ENCODE data around the gene SCNN1A.

Gene SCNN1A

GRCh38 chr12:6334359-6334758 is 41.0 kb downstream of the SCNN1A start:
- DNase-seq (ENCODE audit: insufficient read length) = no peak
- no peak for FAIRE-seq
- no peak for TF ChIP-seq TAF1 (IDR thresholded peaks at IDR 0.05; ENCODE audit: borderline replicate concordance, low read depth, low read length)
- no peak for TF ChIP-seq POLR2AphosphoS5 (IDR thresholded peaks at IDR 0.05; ENCODE audit: low read depth, low read length)
- TF ChIP-seq POLR2A (IDR thresholded peaks at IDR 0.05; ENCODE audit: low read depth, low read length) = no peak

DNA sequence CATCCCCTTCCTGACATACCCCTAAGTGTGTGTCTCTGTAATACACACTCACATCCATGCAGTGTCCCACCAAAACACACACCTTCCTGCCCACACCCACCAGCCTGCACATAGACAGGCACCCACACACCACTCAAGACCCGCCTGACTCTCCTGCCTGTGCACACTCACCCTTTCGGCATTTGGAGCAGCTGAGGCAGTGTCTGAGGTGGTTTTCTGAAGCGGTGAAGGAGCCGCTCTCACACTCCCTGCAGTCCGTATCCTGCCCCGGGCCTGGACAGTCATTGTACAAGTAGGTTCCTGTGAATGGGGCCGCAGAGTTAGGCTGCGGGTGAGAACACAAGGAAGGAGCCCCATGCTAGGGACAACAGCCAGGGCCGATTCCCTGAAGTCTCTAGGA is 41.8 kb downstream of the SCNN1A start:
- TF ChIP-seq POLR2AphosphoS5 (IDR thresholded peaks at IDR 0.05; ENCODE audit: low read depth, low read length) (no peak), TAF1 (IDR thresholded peaks at IDR 0.05; ENCODE audit: borderline replicate concordance, low read depth, low read length) (no peak), POLR2A (IDR thresholded peaks at IDR 0.05; ENCODE audit: low read depth, low read length) (no peak)
- DNase-seq (ENCODE audit: insufficient read length) (no peak), FAIRE-seq (no peak)

GRCh38 chr12:6333029-6333428 is 42.3 kb downstream of the SCNN1A start:
- no peak for FAIRE-seq
- DNase-seq (ENCODE audit: insufficient read length) = no peak
- TF ChIP-seq POLR2A (IDR thresholded peaks at IDR 0.05; ENCODE audit: low read depth, low read length) (no peak), TAF1 (IDR thresholded peaks at IDR 0.05; ENCODE audit: borderline replicate concordance, low read depth, low read length) (no peak), POLR2AphosphoS5 (IDR thresholded peaks at IDR 0.05; ENCODE audit: low read depth, low read length) (no peak)

DNA sequence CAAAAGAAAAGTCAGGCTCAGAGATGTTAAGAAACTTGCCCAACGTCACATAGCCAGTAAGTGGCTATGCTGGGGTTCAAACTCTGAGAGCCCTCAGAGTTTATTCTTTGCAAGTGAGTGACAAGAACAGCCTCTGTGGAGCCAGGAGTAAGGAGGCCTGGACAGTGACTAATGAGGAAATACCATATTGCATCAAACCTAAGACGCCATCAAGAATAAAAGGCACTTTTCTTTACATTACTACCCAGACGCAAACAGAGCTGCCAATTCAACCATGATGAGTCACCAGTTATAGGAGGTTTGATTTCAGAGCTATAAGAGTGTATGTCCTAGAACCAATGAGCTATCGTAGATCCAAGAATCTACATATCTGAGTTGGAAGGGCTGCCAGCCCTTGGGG is 42.9 kb downstream of the SCNN1A start:
- no peak for TF ChIP-seq POLR2AphosphoS5 (IDR thresholded peaks at IDR 0.05; ENCODE audit: low read depth, low read length)
- TF ChIP-seq TAF1 (IDR thresholded peaks at IDR 0.05; ENCODE audit: borderline replicate concordance, low read depth, low read length) = no peak
- no peak for TF ChIP-seq POLR2A (IDR thresholded peaks at IDR 0.05; ENCODE audit: low read depth, low read length)
- no peak for FAIRE-seq
- no peak for DNase-seq (ENCODE audit: insufficient read length)

- FAIRE-seq = no peak
- TF ChIP-seq POLR2A (IDR thresholded peaks at IDR 0.05; ENCODE audit: low read depth, low read length) (no peak), TAF1 (IDR thresholded peaks at IDR 0.05; ENCODE audit: borderline replicate concordance, low read depth, low read length) (no peak), POLR2AphosphoS5 (IDR thresholded peaks at IDR 0.05; ENCODE audit: low read depth, low read length) (no peak)
These were observed 44.2 kb downstream of the SCNN1A start for GRCh38 chr12:6330999-6331714.

DNA sequence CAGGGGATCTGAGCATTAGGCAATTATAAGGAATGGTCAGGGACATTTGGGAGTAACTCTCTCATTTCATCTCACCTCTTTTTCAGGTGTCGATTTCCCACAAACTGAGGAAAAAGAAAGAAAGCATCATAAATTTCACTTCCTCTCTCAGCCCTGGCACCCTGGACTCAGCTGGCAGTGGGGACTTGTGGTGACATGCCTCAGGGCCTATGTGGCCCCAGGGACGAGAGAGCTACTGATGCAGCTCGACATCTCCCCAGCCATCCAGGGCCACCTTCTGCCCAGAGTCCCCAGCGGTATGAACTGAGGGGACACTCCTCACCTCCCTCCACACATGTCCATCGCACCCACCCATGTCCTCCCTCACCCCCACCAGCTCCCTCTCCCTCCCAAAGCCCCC is 45.2 kb downstream of the SCNN1A start:
- FAIRE-seq (peak; percentile 84), DNase-seq (ENCODE audit: insufficient read length) (peak; percentile 60)
- TF ChIP-seq TAF1 (IDR thresholded peaks at IDR 0.05; ENCODE audit: borderline replicate concordance, low read depth, low read length) (no peak), POLR2A (IDR thresholded peaks at IDR 0.05; ENCODE audit: low read depth, low read length) (no peak), POLR2AphosphoS5 (IDR thresholded peaks at IDR 0.05; ENCODE audit: low read depth, low read length) (no peak)

More at GRCh38 chr12:6330999-6331714, 44.2 kb downstream of the SCNN1A start:
- DNase-seq (ENCODE audit: insufficient read length) = no peak

GRCh38 chr12:6329703-6330064 is 45.7 kb downstream of the SCNN1A start:
- TF ChIP-seq POLR2A (IDR thresholded peaks at IDR 0.05; ENCODE audit: low read depth, low read length) (no peak), TAF1 (IDR thresholded peaks at IDR 0.05; ENCODE audit: borderline replicate concordance, low read depth, low read length) (no peak), POLR2AphosphoS5 (IDR thresholded peaks at IDR 0.05; ENCODE audit: low read depth, low read length) (no peak)
- no peak for DNase-seq (ENCODE audit: insufficient read length)
- FAIRE-seq = no peak

GRCh38 chr12:6328945-6329702 is 46.2 kb downstream of the SCNN1A start:
- DNase-seq (ENCODE audit: insufficient read length) (no peak), FAIRE-seq (no peak)
- TF ChIP-seq TAF1 (IDR thresholded peaks at IDR 0.05; ENCODE audit: borderline replicate concordance, low read depth, low read length) (no peak), POLR2AphosphoS5 (IDR thresholded peaks at IDR 0.05; ENCODE audit: low read depth, low read length) (no peak), POLR2A (IDR thresholded peaks at IDR 0.05; ENCODE audit: low read depth, low read length) (no peak)

DNA sequence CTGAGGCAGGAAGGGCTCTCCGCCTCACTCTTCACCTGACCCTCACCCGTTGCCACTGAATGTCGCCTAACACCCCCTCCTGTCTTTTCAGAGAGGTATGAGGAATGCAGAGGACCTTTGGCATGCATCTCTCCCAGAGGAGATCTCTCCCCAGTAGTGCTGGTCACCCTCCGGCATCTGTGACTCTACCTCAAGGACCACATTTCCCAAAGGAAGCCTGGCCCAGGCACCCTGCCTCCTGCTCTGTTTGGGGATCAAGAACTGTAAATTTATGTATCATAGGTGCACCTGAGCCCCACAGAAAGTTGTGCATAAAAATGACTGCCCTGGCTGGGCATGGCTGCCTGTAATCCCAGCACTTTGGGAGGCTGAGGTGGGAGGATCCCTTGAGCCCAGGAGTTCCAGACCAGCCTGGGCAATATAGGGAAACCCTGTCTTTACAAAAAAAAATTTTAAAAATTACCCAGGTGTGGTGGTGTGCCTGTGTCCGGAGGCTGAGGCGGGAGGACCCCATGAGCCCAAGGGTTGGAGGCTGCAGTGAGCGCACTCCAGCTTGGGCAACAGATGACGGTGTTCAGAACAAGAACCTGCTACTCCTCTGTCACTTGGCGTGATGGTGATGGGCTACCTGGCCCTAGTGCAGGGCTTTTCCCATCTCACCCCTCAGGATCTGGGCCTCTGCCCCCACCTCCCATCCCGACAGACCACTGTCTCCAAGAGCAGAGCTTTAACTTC is 47.2 kb downstream of the SCNN1A start:
- FAIRE-seq (no peak), DNase-seq (ENCODE audit: insufficient read length) (no peak)
- no peak for TF ChIP-seq POLR2A (IDR thresholded peaks at IDR 0.05; ENCODE audit: low read depth, low read length)
- no peak for TF ChIP-seq POLR2AphosphoS5 (IDR thresholded peaks at IDR 0.05; ENCODE audit: low read depth, low read length)
- TF ChIP-seq TAF1 (IDR thresholded peaks at IDR 0.05; ENCODE audit: borderline replicate concordance, low read depth, low read length) = no peak

DNA sequence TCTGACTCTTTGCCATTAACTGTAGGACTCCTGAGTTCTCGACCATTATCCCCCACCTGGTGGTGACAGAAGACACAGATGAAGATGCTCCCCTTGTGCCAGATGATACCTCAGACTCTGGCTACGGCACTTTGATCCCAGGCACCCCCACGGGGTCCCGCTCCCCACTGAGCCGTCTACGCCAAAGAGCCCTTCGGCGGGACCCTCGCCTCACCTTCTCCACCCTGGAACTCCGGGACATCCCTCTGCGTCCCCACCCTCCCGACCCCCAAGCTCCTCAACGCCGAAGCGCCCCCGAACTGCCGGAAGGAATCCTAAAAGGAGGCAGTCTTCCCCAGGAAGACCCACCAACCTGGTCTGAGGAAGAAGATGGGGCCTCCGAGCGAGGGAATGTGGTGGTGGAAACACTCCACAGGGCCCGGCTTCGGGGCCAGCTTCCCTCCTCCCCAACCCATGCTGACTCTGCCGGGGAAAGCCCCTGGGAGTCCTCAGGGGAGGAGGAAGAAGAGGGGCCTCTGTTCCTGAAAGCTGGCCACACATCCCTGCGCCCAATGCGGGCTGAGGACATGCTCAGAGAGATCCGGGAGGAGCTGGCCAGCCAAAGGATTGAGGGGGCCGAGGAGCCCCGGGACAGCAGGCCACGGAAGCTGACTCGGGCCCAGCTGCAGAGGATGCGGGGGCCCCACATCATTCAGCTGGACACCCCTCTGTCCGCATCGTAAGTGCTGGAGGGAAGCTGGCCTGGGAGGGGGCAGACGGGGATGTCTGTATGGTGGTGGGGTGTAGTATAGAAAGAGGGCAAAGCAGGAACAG is 47.9 kb downstream of the SCNN1A start:
- DNase-seq (ENCODE audit: insufficient read length) (no peak), FAIRE-seq (no peak)
- no peak for TF ChIP-seq TAF1 (IDR thresholded peaks at IDR 0.05; ENCODE audit: borderline replicate concordance, low read depth, low read length)
- TF ChIP-seq POLR2AphosphoS5 (IDR thresholded peaks at IDR 0.05; ENCODE audit: low read depth, low read length) = no peak
- TF ChIP-seq POLR2A (IDR thresholded peaks at IDR 0.05; ENCODE audit: low read depth, low read length) = no peak

All from GM12892 (cell line).